CD8-positive, alpha-beta memory T cell (primary cell): ENCODE data around the gene GRHL1. TPM values are rescaled to one million over a fixed set of nuclear protein-coding genes. Genes with fewer than 3 reads are reported as not detected.
A peak's percentile ranks its signal among the peaks of the same experiment; 100 is the strongest.

Source experiments
- CTCF ChIA-PET: fragments of 350-600 bp; sonication (Branson Sonifier 250); formaldehyde crosslinking; loops from one replicate; lab custom pipeline; 2021; ENCODE audit warnings: antibody characterized with exemption; lab: Charles Lee
- POLR2A ChIA-PET: fragments of 350-600 bp; sonication (Branson Sonifier 250); formaldehyde crosslinking; loops from one replicate; lab custom pipeline; 2021; ENCODE audit warnings: antibody characterized with exemption; lab: Charles Lee
- DNase-seq, 5 donors: peaks; one replicate each; pipeline versions ENCODE4 v3.0.0 to v3.0.0-alpha.2; 2020 to 2022; ENCODE audit warnings: mixed read lengths in 1 of 5
- H3K27ac ChIP-seq: one replicate; pipeline ENCODE4 v1.7.0; 2013; ENCODE audit warnings: low read depth, mild to moderate bottlenecking, low read length, moderate library complexity
- H3K27me3 ChIP-seq: 2 replicates; pipeline ENCODE4 v1.7.0; 2013; ENCODE audit warnings: low read length, mild to moderate bottlenecking; ENCODE audit not compliant: insufficient read depth, poor library complexity, severe bottlenecking
- H3K36me3 ChIP-seq: 2 replicates; pipeline ENCODE4 v1.7.0; 2013; ENCODE audit warnings: mild to moderate bottlenecking, low read length, moderate library complexity; ENCODE audit not compliant: insufficient read depth
- H3K4me1 ChIP-seq: 2 replicates; pipeline ENCODE4 v1.7.0; 2013; ENCODE audit warnings: mild to moderate bottlenecking, low read length, moderate library complexity; ENCODE audit not compliant: insufficient read depth
- H3K4me3 ChIP-seq: 2 replicates; pipeline ENCODE4 v1.7.0; 2013; ENCODE audit warnings: mild to moderate bottlenecking, low read length
- H3K9me3 ChIP-seq: 2 replicates; pipeline ENCODE4 v1.7.0; 2013; ENCODE audit warnings: mild to moderate bottlenecking, low read length
- H3K27ac Mint-ChIP-seq, 8 donors: one replicate each; pipeline ENCODE4 v1.8.0; 2020 to 2021; ENCODE audit warnings: mixed read lengths in 8 of 8, mild to moderate bottlenecking in 6 of 8, inconsistent platforms in 3 of 8, moderate library complexity in 3 of 8
- H3K27me3 Mint-ChIP-seq, 2 donors: one replicate each; pipeline ENCODE4 v1.8.0; 2020 to 2021; ENCODE audit warnings: mixed read lengths in 2 of 2, mild to moderate bottlenecking in 1 of 2, moderate library complexity in 1 of 2
- H3K36me3 Mint-ChIP-seq, 3 donors: one replicate each; pipeline ENCODE4 v1.8.0; 2020 to 2021; ENCODE audit warnings: mixed read lengths in 3 of 3, inconsistent platforms in 1 of 3, mild to moderate bottlenecking in 1 of 3
- H3K4me1 Mint-ChIP-seq, 3 donors: one replicate each; pipeline ENCODE4 v1.8.0; 2020 to 2021; ENCODE audit warnings: mixed read lengths in 3 of 3, inconsistent platforms in 1 of 3, mild to moderate bottlenecking in 1 of 3
- H3K4me3 Mint-ChIP-seq, 7 donors: one replicate each; pipeline ENCODE4 v1.8.0; 2020 to 2021; ENCODE audit warnings: mixed read lengths in 7 of 7, mild to moderate bottlenecking in 6 of 7, moderate library complexity in 4 of 7, inconsistent platforms in 2 of 7
- H3K9me3 Mint-ChIP-seq, 5 donors: one replicate each; pipeline ENCODE4 v1.8.0; 2020 to 2022; ENCODE audit warnings: mixed read lengths in 5 of 5, mild to moderate bottlenecking in 3 of 5, moderate library complexity in 2 of 5, inconsistent platforms in 1 of 5
- polyA plus RNA-seq: library from polyadenylated mRNA; unstranded; fragments of 300-500 nt; fragmentation: Illumina TruSeq; gene quantifications from one replicate; pipeline ENCODE4 v1.2.3, GENCODE V29; 2021
- total RNA-seq, 2 experiments: library from RNA; stranded (reverse); gene quantifications; one replicate each; pipeline ENCODE4 v1.2.3, GENCODE V29; 2021

The GRHL1 gene
- total and polyA plus RNA-seq, 3 experiments from 2014 or later: 0.12 to 0.93 (median 0.88) TPM

DNA sequence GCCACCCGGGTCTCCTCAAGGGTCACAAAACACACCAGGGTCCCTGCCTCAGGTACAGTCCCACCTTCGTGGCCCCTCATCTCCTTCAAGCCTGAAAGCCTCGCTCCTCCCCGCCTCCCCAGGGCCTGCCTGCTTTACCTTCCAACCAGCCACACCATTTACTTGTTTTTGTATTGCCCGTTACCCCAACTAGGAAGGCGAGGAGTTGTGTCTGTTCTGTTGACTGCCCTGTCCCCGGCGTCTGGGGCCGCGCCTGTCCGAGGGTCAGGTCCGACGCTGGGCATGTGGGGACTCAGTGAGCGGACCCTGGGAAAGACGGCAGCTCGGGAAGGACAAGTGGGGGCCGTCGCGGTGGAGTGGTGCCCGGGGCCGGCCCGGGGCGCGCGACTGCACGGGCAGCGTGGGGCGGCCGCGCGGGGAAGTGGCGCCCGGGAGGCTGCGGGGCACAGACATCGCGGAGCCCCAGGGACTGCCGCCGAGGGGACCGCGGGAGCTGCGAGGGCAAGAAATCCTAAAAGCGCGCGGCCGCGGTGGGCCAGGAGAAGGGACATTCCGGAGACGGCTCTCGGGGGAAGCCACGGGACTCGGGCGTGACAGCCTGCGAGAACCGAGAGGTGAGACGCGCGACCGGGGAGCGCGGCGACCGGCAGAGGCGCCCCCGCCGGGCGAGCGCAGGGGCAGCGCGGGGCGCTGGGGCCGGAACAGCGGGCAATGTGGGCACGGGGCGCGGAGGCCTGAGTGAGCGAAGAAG is 797 bp upstream of the GRHL1 start:
- no peaks in the 10 kb centered on the region for H3K9me3 ChIP-seq
- Mint-ChIP-seq H3K36me3 (peaks cover 0 to 1% (median 0%) of the 10 kb centered on the region in 3 donors), H3K9me3 (no peaks in the 10 kb centered on the region), H3K4me1 (peaks cover 9 to 15% (median 12%) of the 10 kb centered on the region in 3 donors), H3K27me3 (peaks cover 21 to 56% of the 10 kb centered on the region in 2 donors), H3K27ac (peak overlapping the region in 5 of 8 donors; percentile 27 to 83 (median 69)), H3K4me3 (peak overlapping the region; percentile 64 to 90 (median 80))
- CTCF ChIA-PET: interaction anchor here (1.4 kb wide), 1 partner anchor 151 kb away, joined by 3 read pairs; no protein-coding TSS in a partner anchor
- no peaks in the 10 kb centered on the region for H3K36me3 ChIP-seq
- POLR2A ChIA-PET: no interaction called here
- H3K4me3 ChIP-seq: peak overlapping the region; percentile 32
- peak in 4 of 5 donors; percentile 44 to 67 (median 56) for DNase-seq
- H3K27ac ChIP-seq: peak overlapping the region; percentile 44
- H3K27me3 ChIP-seq: no peaks in the 10 kb centered on the region
- peaks cover 5% of the 10 kb centered on the region for H3K4me1 ChIP-seq

DNA sequence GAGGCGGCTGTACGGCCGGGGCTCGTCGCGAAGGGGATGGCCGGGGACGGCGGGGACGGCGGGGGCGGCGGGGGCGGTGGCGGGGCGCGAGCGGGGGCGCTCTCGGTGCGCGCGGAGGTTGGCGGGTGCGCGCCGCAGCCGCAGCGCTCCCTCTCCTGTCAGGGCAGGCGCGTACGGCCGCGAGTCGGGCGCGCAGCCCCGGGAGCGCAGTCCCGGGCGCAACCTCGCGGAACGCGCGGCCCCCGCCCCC is 296 bp upstream of the GRHL1 start:
- DNase-seq: no peak
- POLR2A ChIA-PET: no interaction called here
- Histone ChIP-seq H3K36me3 (no peaks in the 10 kb centered on the region), H3K27me3 (no peaks in the 10 kb centered on the region), H3K9me3 (no peaks in the 10 kb centered on the region), H3K27ac (peak overlapping the region; percentile 44), H3K4me1 (peaks cover 5% of the 10 kb centered on the region), H3K4me3 (peak overlapping the region; percentile 32)
- Mint-ChIP-seq H3K27ac (peak overlapping the region in 1 of 8 donors; percentile 78), H3K4me1 (peaks cover 9 to 15% (median 12%) of the 10 kb centered on the region in 3 donors), H3K4me3 (peak overlapping the region in 6 of 7 donors; percentile 68 to 90 (median 81)), H3K9me3 (no peaks in the 10 kb centered on the region), H3K36me3 (peaks cover 0 to 1% (median 0%) of the 10 kb centered on the region in 3 donors), H3K27me3 (peaks cover 19 to 51% of the 10 kb centered on the region in 2 donors)
- CTCF ChIA-PET: no interaction called here

DNA sequence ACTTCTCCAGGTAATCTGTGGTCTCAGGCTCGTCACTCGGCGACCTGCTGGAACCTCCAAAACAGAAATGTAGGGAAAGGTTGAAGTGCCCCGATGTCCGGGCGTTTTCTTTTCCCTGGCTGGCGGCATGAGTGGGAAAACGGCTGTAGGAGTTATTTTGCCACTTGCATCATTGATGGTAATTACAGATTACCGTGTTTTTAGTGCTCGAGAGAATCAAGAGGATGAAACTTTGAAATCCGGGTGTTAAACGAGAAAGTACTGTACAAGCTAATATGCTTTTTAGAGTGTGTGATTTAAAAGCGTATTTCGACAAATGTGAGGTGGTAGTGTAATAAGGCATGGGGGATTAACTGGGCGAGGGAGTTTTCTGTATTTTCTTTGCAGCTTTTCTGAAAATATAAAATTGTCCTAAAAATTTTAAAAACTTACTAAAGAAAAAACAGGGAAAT is 819 bp downstream of the GRHL1 start:
- Histone ChIP-seq H3K4me1 (peaks cover 5% of the 10 kb centered on the region), H3K9me3 (no peaks in the 10 kb centered on the region), H3K4me3 (peak overlapping the region; percentile 48), H3K27ac (no peak overlapping the region), H3K27me3 (no peaks in the 10 kb centered on the region), H3K36me3 (no peaks in the 10 kb centered on the region)
- peak overlapping the region in 3 of 8 donors; percentile 3 to 58 (median 58) for H3K27ac Mint-ChIP-seq
- peaks cover 0 to 1% (median 0%) of the 10 kb centered on the region in 3 donors for H3K36me3 Mint-ChIP-seq
- no peaks in the 10 kb centered on the region for H3K9me3 Mint-ChIP-seq
- peak overlapping the region; percentile 56 to 87 (median 82) for H3K4me3 Mint-ChIP-seq
- DNase-seq: no peak
- peaks cover 9 to 15% (median 12%) of the 10 kb centered on the region in 3 donors for H3K4me1 Mint-ChIP-seq
- CTCF ChIA-PET: interaction anchor here (1.0 kb wide), 1 partner anchor 32 kb away, joined by 5 read pairs; no protein-coding TSS in a partner anchor
- POLR2A ChIA-PET: no interaction called here
- peaks cover 20 to 47% of the 10 kb centered on the region in 2 donors for H3K27me3 Mint-ChIP-seq

DNA sequence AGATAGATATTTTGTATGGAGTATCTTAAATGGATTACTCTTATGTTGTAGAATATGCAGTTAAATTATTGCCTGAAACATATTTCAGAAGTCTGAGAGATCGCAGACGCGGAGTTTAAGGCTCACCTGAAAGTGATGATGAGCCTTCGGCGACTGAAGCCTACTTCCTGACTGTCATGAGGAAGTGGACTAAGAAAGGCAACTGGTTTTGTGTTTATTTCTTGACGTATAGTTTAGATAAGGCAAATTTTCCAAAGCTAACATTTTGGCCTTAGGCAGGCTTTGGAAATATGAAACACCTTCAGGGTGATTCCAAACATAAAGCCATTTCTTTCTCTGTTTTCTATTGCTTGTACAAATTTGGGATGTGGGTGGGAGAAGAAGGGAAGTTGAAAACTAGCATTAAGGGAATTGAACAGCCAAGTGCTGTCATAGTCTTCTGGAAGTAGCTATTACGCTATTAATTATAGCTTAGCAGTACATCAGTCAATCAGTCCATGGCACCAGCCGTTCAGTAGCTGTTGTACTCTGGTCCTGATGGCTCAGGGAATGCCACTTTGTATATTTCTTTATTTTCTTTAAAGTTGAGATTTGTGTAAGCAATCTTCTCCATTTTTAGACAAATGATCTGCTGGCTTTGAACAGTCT is 1.5 kb downstream of the GRHL1 start:
- Mint-ChIP-seq H3K27ac (peak overlapping the region in 1 of 8 donors; percentile 6), H3K27me3 (peaks cover 20 to 51% of the 10 kb centered on the region in 2 donors), H3K4me1 (peaks cover 9 to 15% (median 12%) of the 10 kb centered on the region in 3 donors), H3K36me3 (peaks cover 0 to 1% (median 0%) of the 10 kb centered on the region in 3 donors), H3K9me3 (no peaks in the 10 kb centered on the region), H3K4me3 (peak overlapping the region in 6 of 7 donors; percentile 62 to 87 (median 77))
- DNase-seq: no peak
- CTCF ChIA-PET: interaction anchor here (1.0 kb wide), 1 partner anchor 31 kb away, joined by 5 read pairs; no protein-coding TSS in a partner anchor
- Histone ChIP-seq H3K4me3 (no peak overlapping the region), H3K36me3 (no peaks in the 10 kb centered on the region), H3K27ac (no peak overlapping the region), H3K9me3 (no peaks in the 10 kb centered on the region), H3K4me1 (peaks cover 5% of the 10 kb centered on the region), H3K27me3 (peaks cover 3% of the 10 kb centered on the region)
- POLR2A ChIA-PET: no interaction called here

DNA sequence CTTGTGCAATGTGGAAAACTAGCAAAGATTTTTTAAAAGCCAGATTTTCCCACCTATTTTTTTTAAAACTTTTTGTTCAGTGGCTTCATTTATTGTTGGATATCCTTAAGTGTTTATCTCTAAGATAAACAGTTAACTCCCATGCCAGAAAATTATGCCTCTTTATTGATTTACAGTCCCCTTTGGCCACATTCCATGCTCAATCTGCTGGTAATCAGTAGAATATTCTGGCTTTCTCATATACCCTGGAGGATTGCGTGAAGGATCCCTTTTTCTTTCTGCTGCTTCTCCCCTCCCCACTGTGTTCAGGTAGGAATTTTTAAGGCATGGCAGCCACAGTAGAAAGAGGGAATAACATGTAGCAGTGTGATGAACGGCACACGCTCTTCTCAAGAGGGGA is 2.6 kb downstream of the GRHL1 start:
- Mint-ChIP-seq H3K4me3 (peak overlapping the region in 1 of 7 donors; percentile 9), H3K27ac (no peak overlapping the region)
- no peak for DNase-seq

DNA sequence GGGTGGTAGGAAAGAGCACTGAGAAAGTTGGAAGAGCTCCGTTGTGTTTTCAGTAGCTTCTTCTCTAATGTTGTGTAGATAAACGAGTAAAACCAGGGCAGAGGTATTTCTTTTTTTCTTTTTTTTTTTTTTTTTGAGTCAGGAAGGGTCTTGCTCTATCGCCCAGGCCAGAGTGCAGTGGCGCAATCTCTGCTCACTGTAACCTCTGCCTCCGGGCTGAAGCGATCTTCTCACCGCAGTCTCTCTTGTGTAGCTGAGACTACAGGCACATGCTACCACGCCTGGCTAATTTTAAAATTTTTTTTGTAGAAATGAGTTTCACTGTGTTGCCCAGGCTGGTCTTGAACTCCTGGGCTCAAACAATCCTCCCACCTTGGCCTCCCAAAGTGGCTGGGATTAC is 6.6 kb downstream of the GRHL1 start:
- no peak for DNase-seq
- no peak overlapping the region for H3K4me3 Mint-ChIP-seq
- Histone ChIP-seq H3K9me3 (no peaks in the 10 kb centered on the region), H3K4me3 (no peak overlapping the region), H3K36me3 (no peaks in the 10 kb centered on the region), H3K27me3 (peaks cover 3% of the 10 kb centered on the region), H3K27ac (no peak overlapping the region), H3K4me1 (no peaks in the 10 kb centered on the region)
- H3K36me3 Mint-ChIP-seq: no peaks in the 10 kb centered on the region
- H3K9me3 Mint-ChIP-seq: no peaks in the 10 kb centered on the region
- H3K27me3 Mint-ChIP-seq: peaks cover 11 to 38% of the 10 kb centered on the region in 2 donors
- ChIA-PET POLR2A (no interaction called here), CTCF (no interaction called here)
- no peaks in the 10 kb centered on the region for H3K4me1 Mint-ChIP-seq
- H3K27ac Mint-ChIP-seq: no peak overlapping the region

More for the DNA sequence above, 2.6 kb downstream of the GRHL1 start:
- Histone ChIP-seq H3K27ac (no peak overlapping the region), H3K36me3 (no peaks in the 10 kb centered on the region), H3K4me1 (peaks cover 5% of the 10 kb centered on the region), H3K27me3 (peaks cover 3% of the 10 kb centered on the region), H3K9me3 (no peaks in the 10 kb centered on the region), H3K4me3 (no peak overlapping the region)
- H3K9me3 Mint-ChIP-seq: no peaks in the 10 kb centered on the region
- ChIA-PET CTCF (no interaction called here), POLR2A (no interaction called here)
- H3K4me1 Mint-ChIP-seq: peaks cover 9 to 15% (median 12%) of the 10 kb centered on the region in 3 donors
- peaks cover 19 to 50% of the 10 kb centered on the region in 2 donors for H3K27me3 Mint-ChIP-seq
- peaks cover 0 to 1% (median 0%) of the 10 kb centered on the region in 3 donors for H3K36me3 Mint-ChIP-seq

DNA sequence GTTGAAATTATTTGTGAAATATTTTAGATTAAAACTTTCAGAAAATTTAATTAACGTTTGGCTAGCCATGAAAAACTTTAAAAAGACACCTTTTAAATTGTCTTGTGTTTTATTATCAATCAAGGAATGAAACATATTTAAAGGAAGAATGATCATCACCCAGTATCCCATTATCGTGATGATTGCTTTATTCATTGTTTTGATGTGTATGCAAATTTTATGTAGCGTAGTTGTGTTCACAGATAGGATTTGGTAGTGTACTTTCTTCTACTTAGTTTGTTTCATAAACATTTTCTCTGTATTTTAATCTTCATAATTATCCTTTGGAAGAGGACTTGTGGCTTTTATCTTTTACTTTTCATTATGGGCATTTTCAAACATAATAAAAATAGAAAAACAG is 7.8 kb downstream of the GRHL1 start:
- H3K27me3 ChIP-seq: peaks cover 3% of the 10 kb centered on the region
- H3K36me3 Mint-ChIP-seq: no peaks in the 10 kb centered on the region
- no peaks in the 10 kb centered on the region for H3K9me3 ChIP-seq
- H3K4me1 ChIP-seq: no peaks in the 10 kb centered on the region
- no peak overlapping the region for H3K4me3 ChIP-seq
- peaks cover 9 to 26% of the 10 kb centered on the region in 2 donors for H3K27me3 Mint-ChIP-seq
- DNase-seq: no peak
- no peaks in the 10 kb centered on the region for H3K4me1 Mint-ChIP-seq
- ChIA-PET POLR2A (no interaction called here), CTCF (no interaction called here)
- H3K27ac ChIP-seq: no peak overlapping the region
- H3K9me3 Mint-ChIP-seq: no peaks in the 10 kb centered on the region
- H3K27ac Mint-ChIP-seq: no peak overlapping the region
- H3K4me3 Mint-ChIP-seq: no peak overlapping the region
- H3K36me3 ChIP-seq: no peaks in the 10 kb centered on the region

DNA sequence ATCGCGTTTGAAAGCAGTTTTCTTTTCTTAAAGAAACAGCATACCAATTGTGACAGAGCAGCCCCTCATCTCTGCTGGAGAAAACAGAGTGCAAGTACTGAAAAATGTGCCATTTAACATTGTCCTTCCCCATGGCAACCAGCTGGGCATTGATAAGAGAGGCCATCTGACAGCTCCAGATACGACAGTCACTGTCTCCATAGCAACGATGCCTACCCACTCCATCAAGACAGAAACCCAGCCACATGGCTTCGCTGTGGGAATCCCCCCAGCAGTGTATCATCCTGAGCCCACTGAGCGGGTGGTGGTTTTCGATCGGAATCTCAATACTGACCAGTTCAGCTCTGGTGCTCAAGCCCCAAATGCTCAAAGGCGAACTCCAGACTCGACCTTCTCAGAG is 9.5 kb downstream of the GRHL1 start:
- Histone ChIP-seq H3K27ac (no peak overlapping the region), H3K9me3 (no peaks in the 10 kb centered on the region), H3K4me1 (peaks cover 6% of the 10 kb centered on the region), H3K27me3 (peaks cover 3% of the 10 kb centered on the region), H3K4me3 (no peak overlapping the region), H3K36me3 (no peaks in the 10 kb centered on the region)
- ChIA-PET POLR2A (no interaction called here), CTCF (interaction anchor here (1.5 to 2.3 kb wide), 2 partner anchors 8 to 23 kb away, joined by 5 to 9 read pairs; no protein-coding TSS in a partner anchor)
- H3K27ac Mint-ChIP-seq: no peak overlapping the region
- no peak for DNase-seq
- H3K36me3 Mint-ChIP-seq: no peaks in the 10 kb centered on the region
- peaks cover 2 to 10% (median 8%) of the 10 kb centered on the region in 3 donors for H3K4me1 Mint-ChIP-seq
- H3K9me3 Mint-ChIP-seq: no peaks in the 10 kb centered on the region
- H3K27me3 Mint-ChIP-seq: peaks cover 3 to 21% of the 10 kb centered on the region in 2 donors
- no peak overlapping the region for H3K4me3 Mint-ChIP-seq
